RKO (cell line): Measurements from ENCODE around the gene ANKRD42.
"Not testable (repeated sequence)": the region's sequence is repeated elsewhere in the genome, so short reads cannot be mapped to it uniquely, and the experiment has no call there.

Experiments
- DNase-seq: peaks from one replicate; pipeline ENCODE4 v3.0.0-alpha.2; 2016; ENCODE audit warnings: low spot score

Gene ANKRD42

GRCh38 chr11:83241291-83241946, 47.9 kb downstream of the ANKRD42 start:
- peak; percentile 89 for DNase-seq

- no peak for DNase-seq
Measured at GRCh38 chr11:83249445-83249844, 55.9 kb downstream of the ANKRD42 start.

- DNase-seq: peak; percentile 68
Measured at GRCh38 chr11:83249972-83250593, 56.6 kb downstream of the ANKRD42 start.

- DNase-seq: no peak
Measured at GRCh38 chr11:83252266-83252665, 58.8 kb downstream of the ANKRD42 start.

- no peak for DNase-seq
Measured at GRCh38 chr11:83252941-83253340, 59.4 kb downstream of the ANKRD42 start.

- DNase-seq: no peak
Measured at GRCh38 chr11:83255366-83255765, 61.9 kb downstream of the ANKRD42 start.

- DNase-seq: no peak
Measured at GRCh38 chr11:83256602-83257340, 63.3 kb downstream of the ANKRD42 start.

GRCh38 chr11:83257761-83258168, 64.3 kb downstream of the ANKRD42 start:
- peak; percentile 20 for DNase-seq

- DNase-seq: no peak
Measured at GRCh38 chr11:83259559-83259958, 66.0 kb downstream of the ANKRD42 start.

- no peak for DNase-seq
Measured at GRCh38 chr11:83265331-83265730, 71.8 kb downstream of the ANKRD42 start.

- not testable (repeated sequence) for DNase-seq
Measured at GRCh38 chr11:83269080-83269479, 75.6 kb downstream of the ANKRD42 start.

- not testable (repeated sequence) for DNase-seq
Measured at GRCh38 chr11:83271734-83272133, 78.2 kb downstream of the ANKRD42 start.

- peak; percentile 66 for DNase-seq
Measured at GRCh38 chr11:83272627-83273026, 79.1 kb downstream of the ANKRD42 start.

GRCh38 chr11:83275888-83276641, 82.6 kb downstream of the ANKRD42 start:
- DNase-seq: no peak

- no peak for DNase-seq
Measured at GRCh38 chr11:83278351-83278750, 84.8 kb downstream of the ANKRD42 start.

GRCh38 chr11:83280256-83280655, 86.7 kb downstream of the ANKRD42 start:
- no peak for DNase-seq

- DNase-seq: no peak
Measured at GRCh38 chr11:83282084-83282716, 88.7 kb downstream of the ANKRD42 start.

- peak; percentile 7 for DNase-seq
Measured at GRCh38 chr11:83284501-83285150, 91.1 kb downstream of the ANKRD42 start.

GRCh38 chr11:83285151-83285770, 91.7 kb downstream of the ANKRD42 start:
- no peak for DNase-seq

- peak; percentile 98 for DNase-seq
Measured at GRCh38 chr11:83285771-83286528, 92.4 kb downstream of the ANKRD42 start, which contains the start of gene CCDC90B. Gene CCDC90B, minus strand, starts transcription at chr11:83286367. Its CDS starts 395 bp downstream, at chr11:83285972.
